Activated naive CD8-positive, alpha-beta T cell (primary cell): ENCODE results near the gene DGCR8.

ENCODE experiments used
- H3K27ac Mint-ChIP-seq: one replicate; pipeline ENCODE4 v1.8.0; 2021; ENCODE audit warnings: mixed read lengths
- H3K27me3 Mint-ChIP-seq: one replicate; pipeline ENCODE4 v1.8.0; 2021; ENCODE audit warnings: mixed read lengths
- H3K36me3 Mint-ChIP-seq: one replicate; pipeline ENCODE4 v1.8.0; 2021; ENCODE audit warnings: mixed read lengths
- H3K4me1 Mint-ChIP-seq: one replicate; pipeline ENCODE4 v1.8.0; 2021; ENCODE audit warnings: low read depth, mixed read lengths
- H3K4me3 Mint-ChIP-seq: one replicate; pipeline ENCODE4 v1.8.0; 2021; ENCODE audit warnings: mild to moderate bottlenecking, mixed read lengths
- H3K9me3 Mint-ChIP-seq: one replicate; pipeline ENCODE4 v1.8.0; 2021; ENCODE audit warnings: low read depth, mixed read lengths

The DGCR8 gene

DNA sequence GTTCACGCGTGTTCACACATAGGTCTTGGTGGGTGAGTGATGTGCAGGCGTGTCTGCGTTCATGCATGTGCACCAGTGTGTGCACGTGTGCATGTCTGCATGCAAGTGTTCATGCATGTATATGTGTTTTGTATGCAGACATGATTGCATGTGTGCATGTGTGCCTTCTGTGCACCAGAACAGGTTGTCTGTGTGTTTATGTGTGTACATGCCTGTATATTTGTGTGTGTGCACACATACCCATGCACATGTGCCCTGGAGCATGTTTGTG lies 56.5 kb downstream of the DGCR8 start:
- H3K4me1 Mint-ChIP-seq = peaks cover 20% of the 10 kb centered on the region
- no peaks in the 10 kb centered on the region for H3K36me3 Mint-ChIP-seq
- H3K27me3 Mint-ChIP-seq = no peaks in the 10 kb centered on the region
- H3K4me3 Mint-ChIP-seq = no peak overlapping the region
- no peak overlapping the region for H3K27ac Mint-ChIP-seq
- H3K9me3 Mint-ChIP-seq = no peaks in the 10 kb centered on the region

DNA sequence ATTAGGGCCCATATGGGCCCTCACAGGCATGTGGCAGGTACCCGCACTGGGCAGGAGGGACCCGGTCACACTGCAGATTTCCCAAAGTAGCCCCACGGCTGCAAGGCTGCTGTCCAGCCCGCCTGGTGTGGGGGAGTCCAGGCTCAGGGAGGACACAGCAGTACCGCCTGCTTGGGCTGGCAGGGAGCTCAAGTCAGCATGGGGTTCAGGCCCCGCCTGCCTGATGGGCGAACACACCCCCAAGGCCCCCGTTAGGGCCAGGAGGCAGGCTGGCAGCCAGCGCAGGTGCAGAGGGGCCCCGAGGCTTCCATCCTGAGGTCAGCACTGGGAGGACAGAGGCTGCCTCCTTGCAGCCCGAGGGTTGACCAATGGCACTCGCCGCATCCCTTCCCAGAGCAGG lies 57.1 kb downstream of the DGCR8 start:
- Mint-ChIP-seq H3K27me3 (no peaks in the 10 kb centered on the region), H3K9me3 (no peaks in the 10 kb centered on the region), H3K4me3 (no peak overlapping the region), H3K4me1 (peaks cover 20% of the 10 kb centered on the region), H3K36me3 (no peaks in the 10 kb centered on the region), H3K27ac (no peak overlapping the region)

DNA sequence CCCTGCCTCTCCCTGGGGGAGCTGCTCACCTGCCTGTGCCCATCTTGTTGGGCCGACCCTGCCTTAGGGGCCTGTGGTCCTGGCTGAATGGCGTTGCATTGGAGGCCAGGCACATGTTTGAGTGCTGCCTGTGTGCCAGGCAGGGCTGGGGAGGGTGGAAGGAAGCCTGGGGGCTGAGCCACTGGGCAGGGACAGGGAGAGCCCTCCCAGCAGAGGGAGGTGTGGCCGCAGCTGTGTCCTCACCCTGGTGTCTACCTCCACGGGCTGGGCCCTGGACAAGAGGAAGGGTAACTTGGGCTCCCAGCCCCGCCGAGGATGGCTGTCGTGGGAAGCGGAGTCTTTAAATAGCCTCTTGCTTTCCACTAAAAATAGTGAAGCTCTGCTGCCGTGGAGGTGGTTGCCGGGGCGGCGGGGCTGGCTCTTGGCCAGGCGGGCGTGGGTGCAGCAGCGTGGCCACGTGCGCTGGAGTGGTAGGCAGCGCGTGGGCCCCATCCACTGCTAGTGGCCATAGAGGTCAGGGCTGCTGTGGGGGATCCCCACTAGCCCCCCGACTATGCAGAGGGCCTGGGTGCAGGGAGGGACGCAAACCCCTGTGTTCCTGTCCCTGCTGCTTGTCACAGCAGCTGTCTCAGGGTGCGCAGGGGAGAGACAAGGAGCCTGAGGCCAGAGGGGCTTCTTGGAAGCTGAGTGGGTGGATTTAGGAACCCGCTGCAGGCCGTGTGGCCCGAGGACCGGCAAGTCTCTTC lies 57.8 kb downstream of the DGCR8 start:
- Mint-ChIP-seq H3K9me3 (no peaks in the 10 kb centered on the region), H3K4me1 (peaks cover 20% of the 10 kb centered on the region), H3K27me3 (no peaks in the 10 kb centered on the region), H3K27ac (peak overlapping the region; percentile 34), H3K4me3 (no peak overlapping the region), H3K36me3 (no peaks in the 10 kb centered on the region)

DNA sequence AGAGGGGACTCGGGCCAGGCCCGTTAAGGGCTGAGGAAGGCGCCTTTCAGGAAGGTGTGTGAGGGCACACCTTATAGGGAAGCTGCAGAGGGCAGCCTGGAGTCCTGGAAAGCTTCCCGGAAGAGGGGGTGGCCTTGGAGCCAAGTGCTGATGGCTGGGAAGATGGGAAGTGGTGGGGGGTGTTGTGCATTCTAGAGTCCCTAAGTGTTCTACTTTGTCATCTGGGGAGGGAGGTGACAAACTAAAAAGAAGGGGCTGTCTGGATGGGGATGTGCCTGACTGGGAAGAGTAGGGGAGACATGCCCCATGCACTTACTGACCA lies 58.3 kb downstream of the DGCR8 start:
- H3K4me1 Mint-ChIP-seq = peaks cover 17% of the 10 kb centered on the region
- H3K27me3 Mint-ChIP-seq = no peaks in the 10 kb centered on the region
- no peak overlapping the region for H3K27ac Mint-ChIP-seq
- H3K9me3 Mint-ChIP-seq = no peaks in the 10 kb centered on the region
- H3K4me3 Mint-ChIP-seq = no peak overlapping the region
- no peaks in the 10 kb centered on the region for H3K36me3 Mint-ChIP-seq

DNA sequence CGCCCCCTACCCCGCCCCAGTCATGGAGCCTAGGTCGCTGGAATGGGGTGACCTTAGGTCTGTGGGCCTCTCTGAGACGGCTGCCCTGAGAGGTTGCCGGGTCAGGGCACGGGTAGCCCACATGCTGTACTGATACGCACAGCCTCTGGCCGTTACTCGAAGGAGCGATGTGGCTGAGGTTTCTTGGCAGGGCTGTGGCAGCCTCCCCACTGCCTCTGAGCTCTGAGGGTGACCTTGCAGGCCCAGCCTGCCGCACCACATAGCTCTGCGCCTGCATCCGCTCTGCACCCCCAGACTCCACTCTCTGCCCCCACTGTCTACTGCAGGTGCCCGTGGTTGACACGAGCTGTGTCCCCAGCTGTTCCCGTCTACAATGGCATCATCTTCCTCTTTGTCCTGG lies 58.8 kb downstream of the DGCR8 start:
- Mint-ChIP-seq H3K4me3 (no peak overlapping the region), H3K27me3 (no peaks in the 10 kb centered on the region), H3K27ac (no peak overlapping the region)

DNA sequence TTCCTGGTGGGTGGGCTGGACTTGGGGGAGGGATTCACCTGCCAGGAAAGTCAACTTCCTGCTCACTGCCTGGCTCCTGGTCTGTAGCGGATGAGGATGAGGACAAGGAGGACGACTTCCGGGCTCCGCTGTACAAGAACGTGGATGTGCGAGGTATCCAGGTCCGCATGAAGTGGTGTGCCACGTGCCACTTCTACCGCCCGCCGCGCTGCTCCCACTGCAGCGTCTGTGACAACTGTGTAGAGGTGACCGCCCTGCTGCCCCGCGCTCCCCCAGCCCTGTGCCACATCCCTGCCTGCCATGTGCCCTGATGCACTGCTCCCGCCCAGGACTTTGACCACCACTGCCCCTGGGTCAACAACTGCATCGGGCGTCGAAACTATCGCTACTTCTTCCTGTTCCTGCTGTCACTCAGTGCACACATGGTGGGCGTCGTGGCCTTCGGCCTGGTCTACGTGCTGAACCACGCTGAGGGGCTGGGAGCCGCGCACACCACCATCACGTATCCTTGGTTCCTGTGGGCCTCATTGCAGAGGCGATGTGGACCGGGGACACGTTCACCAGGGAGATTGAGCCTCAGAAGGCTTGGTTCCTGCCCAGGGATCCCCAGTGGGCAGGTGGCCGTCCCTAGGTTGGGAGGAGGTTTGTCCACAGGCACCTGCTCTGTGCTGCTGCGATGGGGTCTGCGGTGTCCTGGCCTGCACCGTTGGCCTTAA lies 59.5 kb downstream of the DGCR8 start:
- H3K27me3 Mint-ChIP-seq = no peaks in the 10 kb centered on the region
- H3K27ac Mint-ChIP-seq = no peak overlapping the region
- no peak overlapping the region for H3K4me3 Mint-ChIP-seq
- peaks cover 13% of the 10 kb centered on the region for H3K4me1 Mint-ChIP-seq
- no peaks in the 10 kb centered on the region for H3K9me3 Mint-ChIP-seq
- no peaks in the 10 kb centered on the region for H3K36me3 Mint-ChIP-seq

More for the DNA sequence above, 58.8 kb downstream of the DGCR8 start:
- H3K9me3 Mint-ChIP-seq = no peaks in the 10 kb centered on the region
- H3K36me3 Mint-ChIP-seq = no peaks in the 10 kb centered on the region
- peaks cover 14% of the 10 kb centered on the region for H3K4me1 Mint-ChIP-seq

DNA sequence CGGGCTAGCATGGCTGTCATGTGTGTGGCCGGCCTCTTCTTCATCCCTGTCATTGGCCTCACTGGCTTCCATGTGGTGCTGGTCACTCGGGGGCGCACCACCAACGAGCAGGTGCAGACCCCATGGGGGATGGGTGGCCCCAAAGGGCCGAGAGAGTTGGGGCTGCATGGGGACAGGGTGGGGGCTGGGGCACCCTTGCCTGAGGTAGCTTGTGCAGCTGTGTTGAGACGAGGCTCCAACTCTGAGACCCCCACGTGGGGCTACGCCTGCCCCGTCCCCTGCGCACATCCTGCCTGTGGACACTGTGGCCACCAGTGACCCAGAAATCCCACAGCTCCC lies 60.0 kb downstream of the DGCR8 start:
- Mint-ChIP-seq H3K36me3 (no peaks in the 10 kb centered on the region), H3K27me3 (no peaks in the 10 kb centered on the region), H3K4me1 (peaks cover 13% of the 10 kb centered on the region), H3K4me3 (no peak overlapping the region), H3K27ac (no peak overlapping the region), H3K9me3 (no peaks in the 10 kb centered on the region)

DNA sequence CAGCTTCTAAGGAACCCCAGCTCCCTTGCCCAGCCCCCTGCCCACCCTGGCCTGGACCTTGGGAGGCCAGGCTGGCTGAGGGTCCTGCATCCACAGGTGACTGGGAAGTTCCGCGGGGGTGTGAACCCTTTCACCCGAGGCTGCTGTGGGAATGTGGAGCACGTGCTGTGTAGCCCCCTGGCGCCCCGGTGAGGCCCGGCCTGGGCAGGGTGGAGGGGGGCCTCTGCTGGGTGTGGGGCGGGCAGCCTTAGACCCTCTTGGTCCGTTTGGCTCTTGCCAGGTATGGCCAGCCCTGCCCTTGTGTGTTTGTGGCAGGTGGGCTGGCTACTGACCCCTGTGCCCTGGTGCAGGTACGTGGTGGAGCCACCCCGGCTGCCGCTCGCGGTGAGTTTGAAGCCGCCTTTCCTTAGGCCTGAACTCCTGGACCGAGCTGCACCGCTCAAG lies 60.5 kb downstream of the DGCR8 start:
- H3K36me3 Mint-ChIP-seq = no peaks in the 10 kb centered on the region
- no peaks in the 10 kb centered on the region for H3K27me3 Mint-ChIP-seq
- peaks cover 13% of the 10 kb centered on the region for H3K4me1 Mint-ChIP-seq
- H3K27ac Mint-ChIP-seq = no peak overlapping the region
- no peaks in the 10 kb centered on the region for H3K9me3 Mint-ChIP-seq
- no peak overlapping the region for H3K4me3 Mint-ChIP-seq

DNA sequence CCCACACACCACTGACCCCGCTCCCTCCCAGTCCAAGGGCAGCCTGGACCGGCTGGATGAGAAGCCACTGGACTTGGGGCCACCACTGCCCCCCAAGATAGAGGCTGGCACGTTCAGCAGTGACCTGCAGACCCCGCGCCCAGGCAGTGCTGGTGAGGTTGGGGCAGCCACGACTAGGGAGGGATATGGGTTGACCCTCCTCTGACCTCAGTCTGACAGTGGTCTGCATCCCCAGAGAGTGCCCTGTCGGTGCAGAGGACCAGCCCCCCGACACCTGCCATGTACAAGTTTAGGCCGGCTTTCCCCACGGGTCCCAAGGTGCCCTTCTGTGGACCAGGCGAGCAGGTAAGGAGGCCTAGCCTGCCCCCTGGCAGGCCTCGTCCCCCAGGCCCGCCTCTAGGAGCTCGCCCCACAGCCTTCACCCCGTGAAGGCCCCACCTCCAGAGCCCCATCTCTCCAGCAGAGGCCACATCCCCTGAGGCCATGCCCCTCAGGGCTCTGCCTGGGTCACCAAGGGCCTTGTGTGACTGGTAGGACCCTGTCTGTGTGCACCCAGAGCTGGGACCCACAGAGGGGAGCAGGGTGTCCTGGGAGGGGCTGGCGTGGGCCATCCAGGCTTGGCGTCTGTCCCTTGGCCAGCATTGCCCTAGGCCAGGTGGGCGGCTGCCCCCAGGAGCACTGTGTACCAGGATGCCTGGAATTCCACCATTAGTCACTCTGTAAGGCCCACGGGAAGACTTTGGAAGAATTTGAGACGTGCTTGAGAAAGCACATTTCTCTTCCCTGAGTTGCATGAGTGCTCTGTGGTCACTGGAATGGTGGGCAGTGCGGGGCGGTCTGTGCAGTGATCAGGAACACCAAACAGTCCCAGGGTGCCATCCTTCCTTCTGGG lies 61.4 kb downstream of the DGCR8 start:
- H3K9me3 Mint-ChIP-seq = no peaks in the 10 kb centered on the region
- H3K27me3 Mint-ChIP-seq = no peaks in the 10 kb centered on the region
- no peak overlapping the region for H3K4me3 Mint-ChIP-seq
- H3K36me3 Mint-ChIP-seq = no peaks in the 10 kb centered on the region
- no peak overlapping the region for H3K27ac Mint-ChIP-seq
- H3K4me1 Mint-ChIP-seq = peaks cover 12% of the 10 kb centered on the region

DNA sequence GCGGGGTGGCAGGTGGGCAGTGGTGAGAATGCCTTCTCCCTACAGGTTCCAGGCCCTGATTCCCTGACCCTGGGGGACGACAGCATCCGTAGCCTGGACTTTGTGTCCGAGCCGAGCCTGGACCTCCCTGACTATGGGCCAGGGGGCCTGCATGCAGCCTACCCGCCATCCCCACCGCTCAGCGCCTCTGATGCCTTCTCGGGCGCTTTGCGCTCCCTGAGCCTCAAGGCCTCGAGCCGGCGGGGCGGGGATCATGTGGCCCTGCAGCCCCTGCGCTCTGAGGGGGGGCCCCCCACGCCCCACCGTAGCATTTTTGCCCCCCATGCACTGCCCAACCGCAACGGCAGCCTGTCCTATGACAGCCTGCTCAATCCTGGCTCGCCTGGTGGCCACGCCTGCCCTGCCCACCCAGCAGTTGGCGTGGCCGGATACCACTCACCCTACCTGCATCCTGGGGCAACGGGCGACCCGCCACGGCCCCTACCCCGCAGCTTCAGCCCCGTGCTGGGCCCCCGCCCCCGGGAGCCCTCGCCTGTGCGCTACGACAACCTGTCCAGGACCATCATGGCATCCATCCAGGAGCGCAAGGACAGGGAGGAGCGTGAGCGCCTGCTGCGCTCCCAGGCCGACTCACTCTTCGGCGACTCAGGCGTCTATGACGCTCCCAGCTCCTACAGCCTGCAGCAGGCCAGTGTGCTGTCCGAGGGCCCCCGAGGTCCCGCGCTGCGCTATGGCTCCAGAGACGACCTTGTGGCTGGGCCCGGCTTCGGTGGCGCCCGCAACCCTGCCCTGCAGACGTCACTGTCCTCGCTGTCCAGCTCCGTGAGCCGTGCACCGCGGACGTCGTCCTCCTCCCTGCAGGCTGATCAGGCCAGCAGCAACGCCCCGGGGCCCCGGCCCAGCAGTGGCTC lies 62.9 kb downstream of the DGCR8 start:
- Mint-ChIP-seq H3K4me1 (peaks cover 7% of the 10 kb centered on the region), H3K36me3 (no peaks in the 10 kb centered on the region), H3K9me3 (no peaks in the 10 kb centered on the region), H3K27ac (no peak overlapping the region), H3K27me3 (no peaks in the 10 kb centered on the region), H3K4me3 (no peak overlapping the region)

DNA sequence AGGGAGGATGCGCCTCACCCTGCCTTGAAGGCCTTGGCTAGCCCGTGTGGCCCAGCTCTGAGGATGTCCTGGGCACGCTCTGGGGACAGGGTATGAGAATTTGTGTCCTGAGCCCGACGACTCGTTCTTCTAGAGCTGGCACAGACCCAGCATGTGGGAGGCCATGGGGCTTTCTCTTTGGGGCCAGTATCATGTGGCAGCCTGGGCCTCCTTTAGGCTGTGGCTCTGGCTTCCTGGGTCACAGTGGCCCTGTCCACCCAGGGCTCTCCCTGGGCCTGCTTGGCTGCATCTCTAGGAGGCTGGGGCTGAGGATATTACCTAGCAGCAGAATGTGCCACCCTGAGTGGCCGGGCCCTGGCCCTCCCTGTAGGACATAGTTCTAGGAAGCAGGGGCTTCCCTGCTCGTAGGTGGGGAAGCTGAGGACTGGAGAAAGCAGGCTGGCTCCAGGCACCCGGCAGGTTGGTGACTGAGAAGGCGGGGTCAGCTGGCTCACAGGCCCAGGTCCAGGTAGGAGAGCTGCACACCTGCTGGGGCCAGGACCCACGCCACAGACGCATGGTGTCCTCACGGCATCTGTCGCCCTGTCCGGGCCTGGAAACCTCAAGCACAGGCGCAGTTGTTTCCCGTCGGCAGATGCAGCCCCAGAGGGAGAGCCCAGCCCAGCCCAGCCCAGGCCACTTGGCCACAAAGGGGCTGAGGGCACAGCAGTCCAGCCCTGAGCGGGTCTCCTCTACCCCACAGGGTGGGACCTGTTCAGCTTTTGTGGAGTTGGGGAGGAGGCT lies 64.0 kb downstream of the DGCR8 start:
- Mint-ChIP-seq H3K9me3 (no peaks in the 10 kb centered on the region), H3K4me3 (no peak overlapping the region), H3K4me1 (peaks cover 4% of the 10 kb centered on the region), H3K36me3 (no peaks in the 10 kb centered on the region), H3K27me3 (no peaks in the 10 kb centered on the region), H3K27ac (no peak overlapping the region)

DNA sequence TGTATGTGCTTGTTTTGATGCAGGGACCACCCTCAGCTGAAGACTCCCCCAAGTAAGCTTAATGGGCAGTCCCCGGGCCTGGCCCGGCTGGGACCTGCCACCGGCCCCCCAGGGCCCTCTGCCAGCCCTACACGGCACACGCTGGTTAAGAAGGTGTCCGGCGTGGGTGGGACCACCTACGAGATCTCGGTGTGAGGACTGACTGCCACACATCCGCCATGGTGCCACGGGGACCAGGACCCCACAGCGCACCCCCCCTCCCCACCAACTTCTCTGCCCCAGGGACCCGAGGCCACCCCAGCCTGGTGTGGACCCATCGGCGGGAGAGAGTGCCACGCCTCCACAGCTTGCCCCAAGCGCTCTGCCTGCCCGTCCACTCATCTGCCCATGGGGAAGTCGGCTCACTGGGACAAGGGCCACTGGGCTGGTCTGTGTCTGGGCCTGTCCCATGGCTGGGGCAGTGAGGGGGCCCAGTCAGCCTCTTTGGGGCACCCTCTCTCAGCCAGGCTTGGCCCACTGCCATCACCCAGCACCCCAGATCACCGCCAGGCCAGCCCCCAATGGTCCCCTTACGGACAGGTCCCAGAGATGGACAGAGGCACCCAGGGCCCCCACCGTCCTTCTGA lies 65.3 kb downstream of the DGCR8 start:
- Mint-ChIP-seq H3K4me1 (peaks cover 4% of the 10 kb centered on the region), H3K27me3 (no peaks in the 10 kb centered on the region), H3K36me3 (no peaks in the 10 kb centered on the region), H3K9me3 (no peaks in the 10 kb centered on the region), H3K4me3 (no peak overlapping the region), H3K27ac (no peak overlapping the region)

DNA sequence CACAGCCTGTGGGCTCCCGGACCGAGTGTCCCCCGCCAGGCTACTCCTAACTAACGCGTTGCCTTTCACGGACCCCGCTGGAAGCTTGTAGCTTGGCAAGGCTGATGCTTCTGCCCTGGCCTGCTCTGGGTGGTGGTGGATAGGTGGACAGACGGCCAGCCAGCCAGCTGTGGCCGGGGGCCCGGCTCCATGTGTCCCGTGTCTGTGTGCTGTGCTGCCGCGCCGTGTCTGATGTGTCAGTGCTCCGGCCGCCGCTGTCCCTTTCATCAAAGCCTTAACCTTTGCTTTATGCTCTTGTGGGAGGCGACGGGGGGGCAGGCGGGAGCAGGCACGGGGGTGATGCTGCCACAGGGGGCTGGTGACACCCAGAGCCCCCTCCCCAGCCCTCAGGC lies 65.8 kb downstream of the DGCR8 start:
- no peaks in the 10 kb centered on the region for H3K27me3 Mint-ChIP-seq
- no peaks in the 10 kb centered on the region for H3K36me3 Mint-ChIP-seq
- no peak overlapping the region for H3K4me3 Mint-ChIP-seq
- H3K27ac Mint-ChIP-seq = no peak overlapping the region
- H3K4me1 Mint-ChIP-seq = peaks cover 4% of the 10 kb centered on the region
- H3K9me3 Mint-ChIP-seq = no peaks in the 10 kb centered on the region

DNA sequence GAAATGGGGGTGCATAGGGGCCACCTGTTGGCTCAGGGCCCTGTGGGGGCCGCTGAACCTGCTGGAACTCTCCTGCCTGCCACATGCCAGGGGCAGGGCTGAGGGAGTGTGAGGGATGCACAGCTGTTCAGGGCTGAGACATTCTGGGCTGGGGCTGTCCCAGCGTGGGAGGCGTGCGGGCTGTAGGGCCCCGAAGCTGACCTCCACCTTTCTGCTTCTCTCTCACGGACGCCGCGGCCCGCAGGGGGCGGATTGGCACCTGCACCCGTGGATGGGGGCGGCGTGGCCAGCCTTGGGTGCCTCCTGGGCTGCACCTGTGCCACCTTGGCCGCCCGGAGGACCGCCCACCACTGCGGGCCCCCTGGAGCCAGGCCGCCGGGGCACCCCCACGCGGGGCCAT lies 66.7 kb downstream of the DGCR8 start:
- Mint-ChIP-seq H3K27me3 (no peaks in the 10 kb centered on the region), H3K4me1 (peaks cover 4% of the 10 kb centered on the region), H3K27ac (no peak overlapping the region), H3K36me3 (no peaks in the 10 kb centered on the region), H3K9me3 (no peaks in the 10 kb centered on the region), H3K4me3 (no peak overlapping the region)
